GM18498 (cell line): ENCODE measurements around the gene CCDC167.
A peak's percentile ranks its signal among the peaks of the same experiment; 100 is the strongest.

Experiments used
- ATAC-seq: cut with Tn5 transposase; IDR thresholded peaks from one replicate; pipeline ENCODE4 v1.9.1; 2021; ENCODE audit warnings: mild to moderate bottlenecking, moderate library complexity; ENCODE audit not compliant: unreplicated experiment

CCDC167 gene

GRCh38 chr6:37499433-37500293, at the start of gene CCDC167:
Gene CCDC167 (minus strand): TSS chr6:37499893. CDS start chr6:37499863, 30 bp downstream.
- ATAC-seq: peak; percentile 90

- no peak for ATAC-seq
Observed at GRCh38 chr6:37549154-37549553, 49.5 kb upstream of the CCDC167 start.

GRCh38 chr6:37548067-37548674, 48.5 kb upstream of the CCDC167 start:
- ATAC-seq: no peak

- ATAC-seq: no peak
Observed at GRCh38 chr6:37547564-37548061, 47.9 kb upstream of the CCDC167 start.

- no peak for ATAC-seq
Observed at GRCh38 chr6:37546141-37546871, 46.6 kb upstream of the CCDC167 start.

- no peak for ATAC-seq
Observed at GRCh38 chr6:37544530-37544929, 44.8 kb upstream of the CCDC167 start.

GRCh38 chr6:37543361-37543760, 43.7 kb upstream of the CCDC167 start:
- ATAC-seq: no peak

- ATAC-seq: no peak
Observed at GRCh38 chr6:37541346-37541745, 41.7 kb upstream of the CCDC167 start.

GRCh38 chr6:37540390-37540789, 40.7 kb upstream of the CCDC167 start:
- ATAC-seq: no peak

GRCh38 chr6:37540029-37540352, 40.3 kb upstream of the CCDC167 start:
- no peak for ATAC-seq

GRCh38 chr6:37539171-37540028, 39.7 kb upstream of the CCDC167 start:
- no peak for ATAC-seq

GRCh38 chr6:37538107-37538506, 38.4 kb upstream of the CCDC167 start:
- ATAC-seq: no peak

GRCh38 chr6:37537548-37537947, 37.9 kb upstream of the CCDC167 start:
- ATAC-seq: no peak

GRCh38 chr6:37536491-37537190, 36.9 kb upstream of the CCDC167 start:
- ATAC-seq: no peak

GRCh38 chr6:37535759-37536490, 36.2 kb upstream of the CCDC167 start:
- no peak for ATAC-seq

GRCh38 chr6:37535428-37535758, 35.7 kb upstream of the CCDC167 start:
- no peak for ATAC-seq

GRCh38 chr6:37534893-37535292, 35.2 kb upstream of the CCDC167 start:
- ATAC-seq: no peak

- no peak for ATAC-seq
Observed at GRCh38 chr6:37532122-37532521, 32.4 kb upstream of the CCDC167 start.

- no peak for ATAC-seq
Observed at GRCh38 chr6:37531437-37532036, 31.8 kb upstream of the CCDC167 start.
